ENCODE data around the gene RNF215. TPM values are rescaled to one million over a fixed set of nuclear protein-coding genes. Genes with fewer than 3 reads are reported as not detected.

RNF215 gene
- total RNA-seq, 1 donor from 2014 or later: 39.4 TPM

GRCh38 chr22:30373331-30374325 is 13.6 kb downstream of the RNF215 start:
- TF ChIP-seq, protein P1, sequence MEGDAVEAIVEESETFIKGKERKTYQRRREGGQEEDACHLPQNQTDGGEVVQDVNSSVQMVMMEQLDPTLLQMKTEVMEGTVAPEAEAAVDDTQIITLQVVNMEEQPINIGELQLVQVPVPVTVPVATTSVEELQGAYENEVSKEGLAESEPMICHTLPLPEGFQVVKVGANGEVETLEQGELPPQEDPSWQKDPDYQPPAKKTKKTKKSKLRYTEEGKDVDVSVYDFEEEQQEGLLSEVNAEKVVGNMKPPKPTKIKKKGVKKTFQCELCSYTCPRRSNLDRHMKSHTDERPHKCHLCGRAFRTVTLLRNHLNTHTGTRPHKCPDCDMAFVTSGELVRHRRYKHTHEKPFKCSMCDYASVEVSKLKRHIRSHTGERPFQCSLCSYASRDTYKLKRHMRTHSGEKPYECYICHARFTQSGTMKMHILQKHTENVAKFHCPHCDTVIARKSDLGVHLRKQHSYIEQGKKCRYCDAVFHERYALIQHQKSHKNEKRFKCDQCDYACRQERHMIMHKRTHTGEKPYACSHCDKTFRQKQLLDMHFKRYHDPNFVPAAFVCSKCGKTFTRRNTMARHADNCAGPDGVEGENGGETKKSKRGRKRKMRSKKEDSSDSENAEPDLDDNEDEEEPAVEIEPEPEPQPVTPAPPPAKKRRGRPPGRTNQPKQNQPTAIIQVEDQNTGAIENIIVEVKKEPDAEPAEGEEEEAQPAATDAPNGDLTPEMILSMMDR (IDR thresholded peaks at IDR 0.05; ENCODE audit: unreplicated experiment): no peak
- no peaks in the 10 kb centered on the region for H3K27me3 Mint-ChIP-seq (ENCODE audit: low read depth)
- peaks cover 5% of the 10 kb centered on the region for H3K36me3 Mint-ChIP-seq
- DNase-seq (ENCODE audit: low spot score in 2 of 2, unreplicated experiment in 2 of 2): no peak
- H3K4me3 Mint-ChIP-seq: no peak overlapping the region
- H3K27ac Mint-ChIP-seq: no peak overlapping the region
- peaks cover 6% of the 10 kb centered on the region for H3K4me1 Mint-ChIP-seq
- H3K9me3 Mint-ChIP-seq: no peaks in the 10 kb centered on the region

- peaks cover 6% of the 10 kb centered on the region for H3K4me1 Mint-ChIP-seq
- no peak overlapping the region for H3K27ac Mint-ChIP-seq
- H3K27me3 Mint-ChIP-seq (ENCODE audit: low read depth): no peaks in the 10 kb centered on the region
- no peak for DNase-seq (ENCODE audit: low spot score in 2 of 2, unreplicated experiment in 2 of 2)
- TF ChIP-seq, protein P1 (IDR thresholded peaks at IDR 0.05; ENCODE audit: unreplicated experiment): no peak
- peaks cover 2% of the 10 kb centered on the region for H3K36me3 Mint-ChIP-seq
- no peak overlapping the region for H3K4me3 Mint-ChIP-seq
- H3K9me3 Mint-ChIP-seq: no peaks in the 10 kb centered on the region
Measured at GRCh38 chr22:30372915-30373314, 14.3 kb downstream of the RNF215 start.

- peaks cover 6% of the 10 kb centered on the region for H3K4me1 Mint-ChIP-seq
- no peaks in the 10 kb centered on the region for H3K9me3 Mint-ChIP-seq
- H3K36me3 Mint-ChIP-seq: no peaks in the 10 kb centered on the region
- H3K27me3 Mint-ChIP-seq (ENCODE audit: low read depth): no peaks in the 10 kb centered on the region
- H3K4me3 Mint-ChIP-seq: no peak overlapping the region
- no peak overlapping the region for H3K27ac Mint-ChIP-seq
- DNase-seq (ENCODE audit: low spot score in 2 of 2, unreplicated experiment in 2 of 2): no peak
- TF ChIP-seq, protein P1 (IDR thresholded peaks at IDR 0.05; ENCODE audit: unreplicated experiment): no peak
Measured at GRCh38 chr22:30371981-30372380, 15.2 kb downstream of the RNF215 start.

DNA sequence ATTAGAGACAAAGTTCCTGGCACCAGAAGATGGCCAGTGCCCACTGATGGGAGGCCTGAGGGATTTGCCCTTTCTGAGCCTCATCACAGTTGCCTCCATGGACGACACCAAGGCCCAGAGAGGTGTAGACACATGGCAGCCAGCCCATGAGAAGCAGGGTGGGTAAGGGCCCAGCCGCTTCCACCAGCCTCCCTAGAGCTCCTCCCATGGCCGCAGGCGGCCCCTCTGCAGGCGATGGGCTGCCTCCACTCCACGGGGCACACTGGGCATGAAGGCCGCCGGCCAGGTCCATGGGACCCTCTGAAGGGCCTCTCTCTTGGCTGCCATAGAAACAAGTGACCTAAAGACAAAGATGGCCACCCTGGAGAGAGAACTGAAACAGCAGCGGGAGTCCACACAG is 15.9 kb downstream of the RNF215 start:
- Mint-ChIP-seq H3K36me3 (no peaks in the 10 kb centered on the region), H3K27me3 (ENCODE audit: low read depth) (no peaks in the 10 kb centered on the region), H3K27ac (no peak overlapping the region), H3K4me1 (peaks cover 6% of the 10 kb centered on the region), H3K4me3 (no peak overlapping the region), H3K9me3 (no peaks in the 10 kb centered on the region)
- TF ChIP-seq, protein P1 (IDR thresholded peaks at IDR 0.05; ENCODE audit: unreplicated experiment): no peak
- DNase-seq (ENCODE audit: low spot score in 2 of 2, unreplicated experiment in 2 of 2): no peak

DNA sequence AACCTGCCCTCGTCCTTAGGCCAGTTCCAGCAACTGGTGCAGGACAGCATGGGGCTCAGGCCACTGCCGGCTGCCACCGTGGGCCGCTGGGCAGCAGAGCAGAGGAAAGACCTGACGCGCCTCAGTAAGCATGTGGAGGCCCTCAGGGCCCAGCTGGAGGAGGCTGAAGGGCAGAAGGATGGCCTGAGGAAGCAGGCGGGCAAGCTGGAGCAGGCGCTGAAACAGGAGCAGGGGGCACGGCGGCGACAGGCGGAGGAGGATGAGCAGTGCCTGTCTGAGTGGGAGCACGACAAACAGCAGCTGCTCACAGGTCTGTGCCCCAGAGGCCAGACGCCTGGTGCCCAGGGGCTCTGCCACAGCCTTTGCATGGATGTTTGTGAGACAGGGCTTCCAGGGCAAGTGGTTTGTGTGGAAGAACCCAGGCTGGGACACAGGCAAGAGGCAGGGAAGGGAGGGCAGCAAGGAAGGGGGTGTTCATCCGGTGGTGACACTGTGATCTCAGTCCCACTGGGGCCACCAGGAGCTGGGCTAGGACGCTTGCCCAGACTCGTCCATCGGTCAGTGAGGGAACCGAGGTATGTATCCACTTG is 16.5 kb downstream of the RNF215 start:
- DNase-seq (ENCODE audit: low spot score in 2 of 2, unreplicated experiment in 2 of 2): no peak
- Mint-ChIP-seq H3K4me1 (peaks cover 6% of the 10 kb centered on the region), H3K27me3 (ENCODE audit: low read depth) (no peaks in the 10 kb centered on the region), H3K9me3 (no peaks in the 10 kb centered on the region), H3K27ac (no peak overlapping the region), H3K4me3 (no peak overlapping the region), H3K36me3 (no peaks in the 10 kb centered on the region)
- TF ChIP-seq, protein P1 (IDR thresholded peaks at IDR 0.05; ENCODE audit: unreplicated experiment): no peak

All from mesothelial cell of epicardium (in vitro differentiated cells).